ENCODE data around the gene CYS1. TPM values are rescaled to one million over a fixed set of nuclear protein-coding genes. Genes with fewer than 3 reads are reported as not detected.

Gene CYS1
- total RNA-seq, 1 donor from 2014 or later: 13.5 TPM

GRCh38 chr2:10038716-10039115, 41.5 kb downstream of the CYS1 start:
- DNase-seq (ENCODE audit: extremely low spot score in 2 of 2): no peak
- no peaks in the 10 kb centered on the region for H3K9me3 ChIP-seq
- no peak overlapping the region for H3K27ac ChIP-seq
- no peaks in the 10 kb centered on the region for H3K27me3 ChIP-seq
- H3K4me3 ChIP-seq: no peak overlapping the region
- TF ChIP-seq POLR2AphosphoS5 (IDR thresholded peaks at IDR 0.05; ENCODE audit: insufficient read depth in 1 of 2, low read depth in 1 of 2) (no peak), POLR2A (IDR thresholded peaks at IDR 0.05) (no peak)
- TF ChIP-seq, protein P1, sequence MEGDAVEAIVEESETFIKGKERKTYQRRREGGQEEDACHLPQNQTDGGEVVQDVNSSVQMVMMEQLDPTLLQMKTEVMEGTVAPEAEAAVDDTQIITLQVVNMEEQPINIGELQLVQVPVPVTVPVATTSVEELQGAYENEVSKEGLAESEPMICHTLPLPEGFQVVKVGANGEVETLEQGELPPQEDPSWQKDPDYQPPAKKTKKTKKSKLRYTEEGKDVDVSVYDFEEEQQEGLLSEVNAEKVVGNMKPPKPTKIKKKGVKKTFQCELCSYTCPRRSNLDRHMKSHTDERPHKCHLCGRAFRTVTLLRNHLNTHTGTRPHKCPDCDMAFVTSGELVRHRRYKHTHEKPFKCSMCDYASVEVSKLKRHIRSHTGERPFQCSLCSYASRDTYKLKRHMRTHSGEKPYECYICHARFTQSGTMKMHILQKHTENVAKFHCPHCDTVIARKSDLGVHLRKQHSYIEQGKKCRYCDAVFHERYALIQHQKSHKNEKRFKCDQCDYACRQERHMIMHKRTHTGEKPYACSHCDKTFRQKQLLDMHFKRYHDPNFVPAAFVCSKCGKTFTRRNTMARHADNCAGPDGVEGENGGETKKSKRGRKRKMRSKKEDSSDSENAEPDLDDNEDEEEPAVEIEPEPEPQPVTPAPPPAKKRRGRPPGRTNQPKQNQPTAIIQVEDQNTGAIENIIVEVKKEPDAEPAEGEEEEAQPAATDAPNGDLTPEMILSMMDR (IDR thresholded peaks at IDR 0.05): no peak
- no peaks in the 10 kb centered on the region for H3K36me3 ChIP-seq
- intact Hi-C loops (cut with DNase I): no loop called here
- peaks cover 54% of the 10 kb centered on the region for H3K4me1 ChIP-seq

DNA sequence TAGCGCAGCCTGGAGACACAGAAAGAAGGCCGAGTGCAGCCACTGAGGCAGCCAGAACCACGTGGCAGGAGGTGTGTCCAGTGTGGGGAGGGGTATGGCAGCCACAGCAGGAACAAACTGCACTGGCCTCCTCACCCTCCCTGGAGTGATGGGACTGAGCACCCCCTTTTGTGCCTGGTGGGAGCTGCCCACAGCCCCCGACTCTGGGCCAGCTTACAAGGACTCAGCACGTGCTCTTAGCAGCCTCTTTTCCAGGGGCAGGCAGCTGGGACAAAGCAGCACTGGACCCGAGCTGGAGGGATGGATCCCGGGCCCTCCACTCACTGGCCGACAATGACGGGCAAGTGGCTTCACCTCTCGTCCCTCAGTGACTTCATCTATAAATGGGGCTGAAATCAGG, 42.1 kb downstream of the CYS1 start:
- DNase-seq (ENCODE audit: extremely low spot score in 2 of 2): no peak
- no peak for TF ChIP-seq POLR2A (IDR thresholded peaks at IDR 0.05)
- no peaks in the 10 kb centered on the region for H3K9me3 ChIP-seq
- intact Hi-C loops (cut with DNase I): no loop called here
- H3K27ac ChIP-seq: no peak overlapping the region
- no peaks in the 10 kb centered on the region for H3K27me3 ChIP-seq
- H3K4me3 ChIP-seq: no peak overlapping the region
- peaks cover 54% of the 10 kb centered on the region for H3K4me1 ChIP-seq
- H3K36me3 ChIP-seq: no peaks in the 10 kb centered on the region

GRCh38 chr2:10036095-10036884, 43.9 kb downstream of the CYS1 start:
- TF ChIP-seq, protein P1 (IDR thresholded peaks at IDR 0.05): peak in 1 of 3 experiments; percentile 30
- TF ChIP-seq POLR2A (IDR thresholded peaks at IDR 0.05) (no peak), POLR2AphosphoS5 (IDR thresholded peaks at IDR 0.05; ENCODE audit: insufficient read depth in 1 of 2, low read depth in 1 of 2) (peak in 1 of 2 donors; percentile 59)
- no peak for DNase-seq (ENCODE audit: extremely low spot score in 2 of 2)
- H3K36me3 ChIP-seq: no peaks in the 10 kb centered on the region
- no peaks in the 10 kb centered on the region for H3K9me3 ChIP-seq
- peaks cover 40% of the 10 kb centered on the region for H3K4me1 ChIP-seq
- H3K27ac ChIP-seq: peak overlapping the region; percentile 37
- no peak overlapping the region for H3K4me3 ChIP-seq
- H3K27me3 ChIP-seq: no peaks in the 10 kb centered on the region
- intact Hi-C loops (cut with DNase I): no loop called here

DNA sequence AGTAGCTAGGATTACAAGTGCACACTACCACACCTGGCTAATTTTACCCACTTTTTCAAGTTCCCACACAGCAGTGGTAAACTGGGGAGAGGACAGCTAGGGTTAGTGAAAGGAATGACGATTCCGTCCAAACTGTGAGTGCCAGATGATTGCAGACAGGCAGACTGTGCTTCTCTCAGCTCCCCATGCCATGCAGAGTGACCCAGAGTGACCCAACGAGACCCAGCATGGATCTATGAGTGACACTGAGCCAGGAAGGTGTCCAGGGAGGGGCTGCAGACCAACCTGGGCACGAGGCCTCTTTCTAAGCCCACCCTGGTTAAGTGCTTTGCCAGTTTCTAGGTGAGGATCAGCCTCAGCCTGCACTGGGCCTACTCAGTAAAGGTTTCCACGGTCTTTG, 44.6 kb downstream of the CYS1 start:
- intact Hi-C loops (cut with DNase I): no loop called here
- no peaks in the 10 kb centered on the region for H3K36me3 ChIP-seq
- H3K9me3 ChIP-seq: no peaks in the 10 kb centered on the region

GRCh38 chr2:10035053-10035422, 45.2 kb downstream of the CYS1 start:
- no peaks in the 10 kb centered on the region for H3K9me3 ChIP-seq
- no peak overlapping the region for H3K4me3 ChIP-seq
- H3K4me1 ChIP-seq: peaks cover 36% of the 10 kb centered on the region
- H3K36me3 ChIP-seq: no peaks in the 10 kb centered on the region
- intact Hi-C loops (cut with DNase I): no loop called here
- no peak overlapping the region for H3K27ac ChIP-seq
- TF ChIP-seq, protein P1 (IDR thresholded peaks at IDR 0.05): no peak
- TF ChIP-seq POLR2A (IDR thresholded peaks at IDR 0.05) (no peak), POLR2AphosphoS5 (IDR thresholded peaks at IDR 0.05; ENCODE audit: insufficient read depth in 1 of 2, low read depth in 1 of 2) (no peak)
- no peaks in the 10 kb centered on the region for H3K27me3 ChIP-seq
- DNase-seq (ENCODE audit: extremely low spot score in 2 of 2): no peak

More for the DNA sequence above, 44.6 kb downstream of the CYS1 start:
- Histone ChIP-seq H3K27ac (peak overlapping the region; percentile 37), H3K4me3 (no peak overlapping the region), H3K27me3 (no peaks in the 10 kb centered on the region), H3K4me1 (peaks cover 36% of the 10 kb centered on the region)
- DNase-seq (ENCODE audit: extremely low spot score in 2 of 2): no peak
- TF ChIP-seq, protein P1 (IDR thresholded peaks at IDR 0.05): no peak
- no peak for TF ChIP-seq POLR2A (IDR thresholded peaks at IDR 0.05)
- TF ChIP-seq POLR2AphosphoS5 (IDR thresholded peaks at IDR 0.05; ENCODE audit: insufficient read depth in 1 of 2, low read depth in 1 of 2): no peak
